Superior temporal gyrus (tissue), 1 donor: ENCODE results near the gene PIM1.
"Not testable (repeated sequence)": the region's sequence is repeated elsewhere in the genome, so short reads cannot be mapped to it uniquely, and the experiment has no call there.

ENCODE experiments used
- DNase-seq: peaks from one replicate; pipeline ENCODE4 v3.0.0-alpha.2; 2016; ENCODE audit errors: extremely low spot score

PIM1 gene

GRCh38 chr6:37169496-37170272, at the start of gene PIM1:
Gene PIM1 (plus strand): TSS chr6:37170152. CDS start chr6:37170576, 424 bp downstream.
- DNase-seq = peak; percentile 80

GRCh38 chr6:37121556-37121955, 48.4 kb upstream of the PIM1 start:
- no peak for DNase-seq

- DNase-seq = no peak
Observed at GRCh38 chr6:37122861-37123260, 47.1 kb upstream of the PIM1 start.

DNA sequence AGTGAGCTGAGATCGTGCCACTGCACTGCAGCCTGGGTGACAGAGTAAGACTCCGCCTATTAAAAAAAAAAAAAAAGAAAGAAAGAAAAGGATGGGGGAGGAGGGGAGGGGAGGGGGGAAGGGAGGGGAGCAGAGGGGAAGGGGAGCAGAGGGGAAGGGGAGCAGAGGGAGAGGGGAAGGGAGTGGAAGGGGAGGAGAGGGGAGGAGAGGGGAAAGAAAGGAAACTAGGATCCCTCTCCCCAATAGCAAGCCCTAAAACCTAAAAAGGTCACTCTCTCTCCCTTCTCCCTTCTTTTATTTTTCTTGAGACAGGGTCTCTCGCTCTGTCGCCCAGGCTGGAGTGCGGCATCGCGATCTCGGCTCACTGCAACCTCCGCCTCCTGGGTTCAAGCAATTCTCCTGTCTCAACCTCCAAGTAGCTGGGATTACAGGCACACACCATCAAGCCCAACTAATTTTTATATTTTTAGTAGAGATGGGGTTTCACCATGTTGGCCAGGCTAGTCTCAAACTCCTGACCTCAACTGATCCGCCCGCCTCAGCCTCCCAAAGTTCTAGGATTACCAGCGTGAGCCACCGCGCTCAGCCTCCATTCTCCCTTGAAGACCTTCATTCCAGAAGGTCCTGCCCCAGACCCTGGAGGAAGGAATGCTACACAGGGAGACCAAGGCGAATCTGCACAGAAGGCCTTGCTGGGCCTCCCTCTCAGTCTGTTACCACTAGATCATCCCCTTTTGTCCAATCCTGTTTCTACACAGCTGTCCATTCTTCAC, 45.8 kb upstream of the PIM1 start:
- DNase-seq = no peak

DNA sequence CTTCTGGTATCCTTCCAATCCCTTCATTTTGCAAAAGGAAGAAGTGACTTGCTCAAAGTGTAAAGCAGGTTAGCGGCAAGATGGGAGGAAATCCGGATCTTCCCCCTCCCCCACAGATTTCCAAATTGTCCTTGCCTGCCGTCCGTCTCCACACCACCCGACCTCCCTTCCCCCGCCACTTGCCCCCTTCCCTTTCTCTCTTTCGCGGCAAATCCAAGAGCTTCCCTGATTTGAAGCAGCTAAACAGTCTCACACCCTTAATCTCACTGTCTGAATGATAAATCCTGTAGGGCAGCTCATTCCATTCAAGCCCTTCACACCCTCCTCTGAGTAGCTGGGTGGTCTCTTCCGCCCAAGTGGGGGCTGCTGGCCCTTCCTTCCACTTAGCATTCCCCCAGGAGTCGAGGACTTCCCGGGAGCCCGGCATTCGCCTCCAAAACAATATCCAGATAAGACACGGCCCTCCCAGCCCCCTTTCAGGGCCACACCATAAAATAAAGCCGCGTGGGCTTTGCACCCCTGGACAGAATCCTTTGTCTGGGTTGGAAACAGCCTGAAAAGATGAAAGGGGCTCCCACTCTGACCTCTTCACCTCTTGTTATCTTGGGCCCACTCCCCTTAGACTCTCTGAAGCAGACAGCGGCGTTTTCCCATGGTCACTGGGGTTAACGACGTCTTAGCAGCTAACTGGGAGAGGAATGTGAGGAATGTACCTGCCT, 44.0 kb upstream of the PIM1 start:
- no peak for DNase-seq

DNA sequence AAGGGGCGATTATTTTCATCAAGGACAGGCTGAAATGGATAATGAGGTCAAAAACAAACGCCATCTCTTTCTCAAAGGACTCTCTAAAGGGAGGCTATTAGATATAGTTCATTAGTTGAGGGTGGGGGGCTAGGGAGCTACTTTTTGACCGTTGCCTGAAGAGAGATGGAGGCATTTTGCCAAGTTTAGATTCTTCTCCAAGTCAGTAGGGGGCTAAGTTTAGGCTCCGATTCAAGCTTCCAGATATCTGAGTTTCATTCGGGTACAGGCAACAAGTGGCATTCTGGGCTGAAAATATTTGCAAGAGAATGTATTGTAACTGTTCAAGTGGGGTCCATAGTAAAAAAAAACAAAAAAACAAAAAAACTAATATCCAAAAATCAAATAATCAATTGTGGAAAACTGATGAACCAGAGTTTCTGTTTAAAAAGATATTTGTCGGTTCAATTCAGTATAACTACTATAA, 43.4 kb upstream of the PIM1 start:
- no peak for DNase-seq

GRCh38 chr6:37126961-37127616, 42.9 kb upstream of the PIM1 start:
- DNase-seq = no peak

DNA sequence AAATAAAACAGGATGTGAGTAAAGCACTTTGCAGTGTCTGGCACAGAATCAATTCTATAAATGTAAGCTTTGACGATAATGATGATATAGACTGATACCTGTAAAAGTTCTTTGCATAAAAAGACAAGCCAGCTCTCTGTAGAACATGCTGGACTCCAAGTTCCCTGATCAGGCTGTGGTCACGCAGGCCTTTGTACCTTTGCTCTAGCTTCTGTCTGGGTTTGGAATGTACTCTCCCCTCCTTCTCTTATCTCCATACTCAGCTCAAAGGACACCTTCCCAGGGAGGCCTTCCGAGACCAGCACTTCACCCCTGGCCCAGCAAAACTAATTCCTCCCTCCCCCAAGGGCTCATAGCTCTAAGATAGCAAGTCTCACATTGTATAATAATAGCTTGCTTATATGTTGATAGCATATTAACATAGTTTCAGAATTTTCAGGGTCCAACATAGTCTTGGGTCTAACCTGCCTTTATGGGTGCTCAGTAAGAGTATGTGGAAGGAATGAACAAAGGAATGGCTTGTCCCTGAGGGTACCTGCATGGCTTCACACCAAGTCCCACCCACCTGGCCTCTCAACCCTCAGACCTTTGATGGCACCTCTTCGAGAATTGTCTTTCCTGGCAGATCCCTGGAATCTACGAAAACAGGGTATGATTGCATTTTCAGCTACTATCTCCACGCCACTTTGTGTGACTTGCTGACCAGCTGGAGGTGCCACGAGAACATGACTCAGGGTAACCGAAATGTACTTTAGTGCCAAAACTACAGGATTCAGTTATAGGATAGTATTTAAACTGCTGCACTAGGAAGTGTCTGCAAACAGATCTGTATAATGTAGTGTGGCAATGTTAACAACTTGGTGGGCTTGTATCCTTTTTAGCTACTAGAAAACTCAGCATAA, 41.7 kb upstream of the PIM1 start:
- DNase-seq = no peak

GRCh38 chr6:37128863-37129443, 41.0 kb upstream of the PIM1 start:
- not testable (repeated sequence) for DNase-seq

- DNase-seq = no peak
Observed at GRCh38 chr6:37129566-37129965, 40.4 kb upstream of the PIM1 start.

- no peak for DNase-seq
Observed at GRCh38 chr6:37130704-37131103, 39.2 kb upstream of the PIM1 start.

DNA sequence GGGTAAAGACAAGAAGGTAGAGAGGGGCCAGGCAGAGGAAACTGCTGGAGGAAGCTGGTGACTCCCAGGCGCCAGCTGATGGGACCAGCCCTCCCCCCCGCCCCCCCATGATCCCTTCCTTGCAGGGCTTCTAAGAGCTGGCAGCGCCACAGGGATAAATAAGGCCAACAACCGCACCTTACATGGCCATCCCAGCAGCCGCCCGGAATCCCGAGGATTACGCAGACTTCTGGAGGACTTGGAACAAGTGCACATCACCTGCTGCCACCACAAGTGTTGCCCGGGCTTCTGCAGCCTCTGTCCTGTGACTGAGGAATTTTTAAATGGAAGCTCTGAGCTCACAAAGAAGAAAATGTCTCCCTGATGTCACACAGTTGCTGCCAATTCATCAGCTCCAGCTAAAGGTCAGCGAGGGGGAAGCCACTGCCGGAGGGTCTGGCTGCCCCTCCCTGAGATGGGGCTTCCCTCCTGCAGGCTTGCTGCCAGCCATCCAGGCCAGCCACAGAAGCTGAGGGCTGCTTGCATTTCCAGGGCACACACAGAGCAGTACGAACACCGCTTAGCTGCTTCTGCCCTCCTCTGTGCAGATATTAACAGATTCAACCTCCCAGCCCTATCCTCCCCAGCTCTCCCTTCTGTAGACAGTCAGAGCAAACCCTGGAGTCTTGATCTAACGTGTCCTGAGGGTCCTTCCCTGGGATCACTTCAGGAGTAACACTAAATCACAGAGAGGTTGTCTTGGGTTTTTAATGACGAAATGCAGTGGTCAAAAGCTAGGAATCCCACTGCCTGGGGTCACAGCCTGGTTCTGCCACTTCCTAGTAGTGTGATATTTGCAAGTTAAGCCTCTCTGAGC, 38.6 kb upstream of the PIM1 start:
- no peak for DNase-seq

DNA sequence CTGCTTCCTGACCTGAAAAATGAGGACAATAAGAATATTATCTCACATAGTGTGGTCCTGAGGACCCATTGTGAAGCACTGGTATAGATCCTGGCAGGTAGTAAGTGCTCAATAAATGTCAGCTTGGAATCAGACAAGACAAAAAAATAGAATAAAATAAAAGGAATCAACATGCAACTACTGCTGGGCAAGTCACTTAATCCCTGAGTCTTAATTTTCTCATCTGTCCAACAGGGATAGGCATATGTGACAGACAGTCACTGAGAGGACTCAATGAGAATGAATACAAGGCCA, 38.0 kb upstream of the PIM1 start:
- DNase-seq = no peak

GRCh38 chr6:37134036-37134395, 35.9 kb upstream of the PIM1 start:
- DNase-seq = no peak

DNA sequence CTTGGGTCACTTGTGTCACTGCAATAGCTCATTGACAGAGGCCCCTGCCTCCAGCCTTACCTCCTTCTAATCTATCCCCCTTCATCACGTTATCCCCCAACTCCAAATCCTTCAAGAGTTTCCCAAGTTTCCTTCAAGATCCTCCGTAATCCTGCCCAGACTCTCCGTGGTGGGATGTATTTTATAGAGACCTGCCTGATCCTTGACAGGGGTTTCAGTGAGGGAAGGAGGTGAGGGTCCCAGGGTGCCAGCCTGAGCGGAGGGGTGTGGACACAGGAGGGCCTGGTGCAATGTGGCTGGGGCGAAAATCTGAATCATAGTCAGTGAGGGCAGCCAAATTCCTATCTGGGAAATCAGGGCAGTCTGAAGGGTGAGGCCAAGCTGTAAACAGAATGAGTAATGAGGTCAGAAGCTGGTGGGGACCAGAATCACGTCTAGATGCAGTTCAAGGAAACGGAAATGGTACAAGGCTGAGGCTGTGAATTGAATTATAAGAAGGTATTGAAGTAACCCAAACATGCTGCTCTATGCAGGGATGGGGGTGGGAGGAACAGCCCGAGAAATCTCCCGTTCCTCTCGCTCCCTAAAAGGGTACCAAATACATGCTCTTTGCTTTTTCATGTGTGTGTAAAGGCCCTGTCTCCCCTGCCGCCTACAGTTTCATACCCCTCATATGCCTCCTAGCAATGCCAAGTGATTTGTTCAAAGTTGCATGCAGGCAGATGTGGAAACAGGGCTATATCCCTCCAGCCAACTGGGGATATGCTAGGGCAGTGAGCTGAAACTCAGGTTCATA, 35.4 kb upstream of the PIM1 start:
- DNase-seq = no peak

DNA sequence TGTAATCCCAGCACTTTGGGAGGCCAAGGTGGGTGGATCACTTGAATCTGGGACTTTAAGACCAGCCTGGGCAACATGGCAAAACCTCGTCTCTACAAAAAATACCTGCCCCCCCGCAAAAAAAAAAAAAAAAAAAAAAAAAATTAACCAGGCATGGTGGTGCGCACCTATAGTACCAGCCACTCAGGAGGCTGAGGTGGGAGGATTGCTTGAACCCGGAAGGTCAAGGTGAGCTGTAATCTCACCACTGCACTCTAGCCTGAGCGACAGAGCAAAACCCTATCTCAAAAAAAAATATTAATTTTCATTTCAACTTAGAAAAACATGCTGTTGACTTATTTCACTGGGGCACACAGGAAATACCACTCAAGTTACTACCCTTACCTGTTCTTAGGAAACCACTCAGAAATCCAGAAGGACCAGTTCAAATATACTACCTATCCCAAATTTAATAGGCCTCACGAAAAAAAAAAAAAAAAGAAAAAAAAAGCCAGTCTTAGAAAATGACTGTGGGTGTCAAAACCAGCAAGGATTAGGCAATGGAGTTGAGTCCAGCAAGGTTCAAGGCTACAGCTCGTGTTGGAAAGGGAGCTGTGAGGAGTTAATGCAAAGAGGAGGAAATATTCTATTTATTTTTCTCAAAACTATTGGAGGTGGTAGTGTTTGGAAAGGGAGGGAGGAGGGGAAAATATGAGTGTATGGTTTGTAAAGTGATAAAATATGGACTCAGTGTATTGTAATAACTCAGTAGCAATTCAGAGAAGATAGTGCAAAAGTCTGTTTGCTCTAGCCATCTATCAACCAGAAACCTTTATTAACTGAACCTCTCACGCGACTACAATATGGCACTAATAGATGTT, 33.9 kb upstream of the PIM1 start:
- no peak for DNase-seq

DNA sequence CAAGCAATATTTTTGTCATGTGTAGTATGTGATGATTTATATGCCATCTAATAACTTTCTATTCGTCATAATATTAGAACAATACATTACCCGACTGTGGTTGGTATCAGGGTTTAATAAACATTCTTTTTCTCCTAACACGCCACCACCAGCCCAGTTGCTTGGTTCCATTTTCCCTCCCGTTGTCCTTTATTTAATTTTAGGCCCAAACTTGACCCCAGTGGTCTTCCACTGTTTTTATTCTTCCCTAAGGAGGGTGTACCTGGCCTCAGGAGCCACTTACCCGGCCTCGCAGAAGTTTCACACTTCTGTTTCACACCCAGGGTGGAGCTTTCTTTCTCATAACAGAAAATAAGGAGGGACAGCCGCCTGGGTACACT, 33.1 kb upstream of the PIM1 start:
- DNase-seq = no peak
